HCT116 (cell line): ENCODE results near the gene ARHGEF16.

Source experiments
- ELF1 ChIP-seq: IDR thresholded peaks from 2 replicates; pipeline ENCODE4 v1.6.1; 2012; ENCODE audit warnings: low read depth, borderline replicate concordance
- EZH2 ChIP-seq: fragments of 200-600 bp; sonication (generic); IDR thresholded peaks from 2 replicates; pipeline ENCODE4 v1.6.1; 2017; ENCODE audit warnings: antibody characterized with exemption, mixed run types
- JUND ChIP-seq: IDR thresholded peaks from 2 replicates; pipeline ENCODE4 v1.6.1; 2012
- POLR2A ChIP-seq: IDR thresholded peaks from 2 replicates; pipeline ENCODE4 v1.7.0; 2011; ENCODE audit warnings: borderline replicate concordance; ENCODE audit not compliant: insufficient read depth, insufficient read length; ENCODE audit errors: extremely low read depth
- POLR2AphosphoS5 ChIP-seq: IDR thresholded peaks from 2 replicates; pipeline ENCODE4 v1.6.1; 2011; ENCODE audit warnings: mild to moderate bottlenecking, low read depth, low read length, moderate library complexity
- RAD21 ChIP-seq: IDR thresholded peaks from 2 replicates; pipeline ENCODE4 v1.6.1; 2012; ENCODE audit warnings: low read depth, mild to moderate bottlenecking
- SIN3A ChIP-seq: IDR thresholded peaks from 2 replicates; pipeline ENCODE4 v1.6.1; 2012; ENCODE audit warnings: low read depth
- TF ChIP-seq, protein P1 (sequence below), 3 experiments: fragments of 200-600 bp in 1 of 3; sonication (generic) in 1 of 3; IDR thresholded peaks in 2 of 3; conservative IDR thresholded peaks in 1 of 3; 2 replicates each; pipeline ENCODE4 v1.5.1; 2012 to 2017; ENCODE audit warnings: low read depth in 2 of 3, low read length in 2 of 3, antibody characterized with exemption in 1 of 3, borderline replicate concordance in 1 of 3, control low read depth in 1 of 3, mild to moderate bottlenecking in 1 of 3, mixed read lengths in 1 of 3, mixed run types in 1 of 3, moderate library complexity in 1 of 3; ENCODE audit not compliant: insufficient read depth in 1 of 3
- TF ChIP-seq, protein P2 (sequence below): IDR thresholded peaks from 2 replicates; pipeline ENCODE4 v1.6.1; 2012

GRCh38 chr1:3525551-3526482 is 71.4 kb downstream of the ARHGEF16 start:
- TF ChIP-seq, protein P1, sequence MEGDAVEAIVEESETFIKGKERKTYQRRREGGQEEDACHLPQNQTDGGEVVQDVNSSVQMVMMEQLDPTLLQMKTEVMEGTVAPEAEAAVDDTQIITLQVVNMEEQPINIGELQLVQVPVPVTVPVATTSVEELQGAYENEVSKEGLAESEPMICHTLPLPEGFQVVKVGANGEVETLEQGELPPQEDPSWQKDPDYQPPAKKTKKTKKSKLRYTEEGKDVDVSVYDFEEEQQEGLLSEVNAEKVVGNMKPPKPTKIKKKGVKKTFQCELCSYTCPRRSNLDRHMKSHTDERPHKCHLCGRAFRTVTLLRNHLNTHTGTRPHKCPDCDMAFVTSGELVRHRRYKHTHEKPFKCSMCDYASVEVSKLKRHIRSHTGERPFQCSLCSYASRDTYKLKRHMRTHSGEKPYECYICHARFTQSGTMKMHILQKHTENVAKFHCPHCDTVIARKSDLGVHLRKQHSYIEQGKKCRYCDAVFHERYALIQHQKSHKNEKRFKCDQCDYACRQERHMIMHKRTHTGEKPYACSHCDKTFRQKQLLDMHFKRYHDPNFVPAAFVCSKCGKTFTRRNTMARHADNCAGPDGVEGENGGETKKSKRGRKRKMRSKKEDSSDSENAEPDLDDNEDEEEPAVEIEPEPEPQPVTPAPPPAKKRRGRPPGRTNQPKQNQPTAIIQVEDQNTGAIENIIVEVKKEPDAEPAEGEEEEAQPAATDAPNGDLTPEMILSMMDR (IDR thresholded peaks at IDR 0.05 in 2 of 3, conservative IDR thresholded peaks at IDR 0.05 in 1 of 3; ENCODE audit: borderline replicate concordance in 1 of 3, insufficient read depth in 1 of 3, low read depth in 2 of 3, low read length in 2 of 3) = no peak
- TF ChIP-seq POLR2AphosphoS5 (no peak), POLR2A (no peak), JUND (no peak), SIN3A (no peak), ELF1 (no peak), EZH2 (no peak), RAD21 (no peak)
- TF ChIP-seq, protein P2, sequence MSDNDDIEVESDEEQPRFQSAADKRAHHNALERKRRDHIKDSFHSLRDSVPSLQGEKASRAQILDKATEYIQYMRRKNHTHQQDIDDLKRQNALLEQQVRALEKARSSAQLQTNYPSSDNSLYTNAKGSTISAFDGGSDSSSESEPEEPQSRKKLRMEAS = no peak
